ENCODE data around the gene EDC4.
A peak's percentile ranks its signal among the peaks of the same experiment; 100 is the strongest.

EDC4 gene

GRCh38 chr16:67893743-67894399 lies 21.0 kb downstream of the EDC4 start:
- Mint-ChIP-seq H3K4me1 (peaks cover 28% of the 10 kb centered on the region), H3K27ac (peak overlapping the region; percentile 62 to 98 (median 86)), H3K4me3 (peak overlapping the region; percentile 97 to 98 (median 98)), H3K9me3 (no peaks in the 10 kb centered on the region), H3K27me3 (ENCODE audit: low read depth) (no peaks in the 10 kb centered on the region), H3K36me3 (ENCODE audit: low read depth) (no peaks in the 10 kb centered on the region)
- TF ChIP-seq, protein P1, sequence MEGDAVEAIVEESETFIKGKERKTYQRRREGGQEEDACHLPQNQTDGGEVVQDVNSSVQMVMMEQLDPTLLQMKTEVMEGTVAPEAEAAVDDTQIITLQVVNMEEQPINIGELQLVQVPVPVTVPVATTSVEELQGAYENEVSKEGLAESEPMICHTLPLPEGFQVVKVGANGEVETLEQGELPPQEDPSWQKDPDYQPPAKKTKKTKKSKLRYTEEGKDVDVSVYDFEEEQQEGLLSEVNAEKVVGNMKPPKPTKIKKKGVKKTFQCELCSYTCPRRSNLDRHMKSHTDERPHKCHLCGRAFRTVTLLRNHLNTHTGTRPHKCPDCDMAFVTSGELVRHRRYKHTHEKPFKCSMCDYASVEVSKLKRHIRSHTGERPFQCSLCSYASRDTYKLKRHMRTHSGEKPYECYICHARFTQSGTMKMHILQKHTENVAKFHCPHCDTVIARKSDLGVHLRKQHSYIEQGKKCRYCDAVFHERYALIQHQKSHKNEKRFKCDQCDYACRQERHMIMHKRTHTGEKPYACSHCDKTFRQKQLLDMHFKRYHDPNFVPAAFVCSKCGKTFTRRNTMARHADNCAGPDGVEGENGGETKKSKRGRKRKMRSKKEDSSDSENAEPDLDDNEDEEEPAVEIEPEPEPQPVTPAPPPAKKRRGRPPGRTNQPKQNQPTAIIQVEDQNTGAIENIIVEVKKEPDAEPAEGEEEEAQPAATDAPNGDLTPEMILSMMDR (IDR thresholded peaks at IDR 0.05; ENCODE audit: unreplicated experiment in 3 of 3), result no peak

DNA sequence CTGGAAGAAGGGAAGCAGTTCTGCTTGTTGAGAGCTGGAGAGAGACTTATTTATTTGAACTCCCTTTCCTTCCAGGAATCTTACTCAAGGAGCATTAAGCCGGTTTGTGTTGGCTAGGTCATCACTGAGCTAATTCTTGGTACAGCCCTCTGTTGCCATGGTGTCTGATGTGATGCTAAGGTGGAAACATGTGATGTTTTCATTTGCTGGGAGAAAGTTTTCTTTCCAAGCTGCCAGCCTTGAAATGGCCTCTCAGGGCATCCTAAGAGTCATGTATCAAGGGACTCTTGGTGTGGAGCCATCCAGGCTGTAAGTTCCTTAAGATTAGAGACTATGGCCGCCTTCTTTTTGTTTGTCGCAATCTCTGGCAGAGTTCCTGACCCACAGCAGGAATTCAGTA lies 24.4 kb downstream of the EDC4 start:
- no peaks in the 10 kb centered on the region for H3K9me3 Mint-ChIP-seq
- H3K4me1 Mint-ChIP-seq, result peaks cover 40% of the 10 kb centered on the region
- TF ChIP-seq, protein P1 (IDR thresholded peaks at IDR 0.05; ENCODE audit: unreplicated experiment in 3 of 3), result no peak
- H3K36me3 Mint-ChIP-seq (ENCODE audit: low read depth), result no peaks in the 10 kb centered on the region
- peak overlapping the region in 1 of 3 experiments; percentile 19 for H3K4me3 Mint-ChIP-seq
- H3K27ac Mint-ChIP-seq, result peak overlapping the region in 2 of 3 experiments; percentile 2 to 5
- H3K27me3 Mint-ChIP-seq (ENCODE audit: low read depth), result no peaks in the 10 kb centered on the region

GRCh38 chr16:67901734-67902133 lies 28.9 kb downstream of the EDC4 start:
- Mint-ChIP-seq H3K4me3 (no peak overlapping the region), H3K27me3 (ENCODE audit: low read depth) (no peaks in the 10 kb centered on the region), H3K4me1 (peaks cover 22% of the 10 kb centered on the region), H3K9me3 (no peaks in the 10 kb centered on the region), H3K27ac (no peak overlapping the region), H3K36me3 (ENCODE audit: low read depth) (peaks cover 9% of the 10 kb centered on the region)
- TF ChIP-seq, protein P1 (IDR thresholded peaks at IDR 0.05; ENCODE audit: unreplicated experiment in 3 of 3), result no peak

DNA sequence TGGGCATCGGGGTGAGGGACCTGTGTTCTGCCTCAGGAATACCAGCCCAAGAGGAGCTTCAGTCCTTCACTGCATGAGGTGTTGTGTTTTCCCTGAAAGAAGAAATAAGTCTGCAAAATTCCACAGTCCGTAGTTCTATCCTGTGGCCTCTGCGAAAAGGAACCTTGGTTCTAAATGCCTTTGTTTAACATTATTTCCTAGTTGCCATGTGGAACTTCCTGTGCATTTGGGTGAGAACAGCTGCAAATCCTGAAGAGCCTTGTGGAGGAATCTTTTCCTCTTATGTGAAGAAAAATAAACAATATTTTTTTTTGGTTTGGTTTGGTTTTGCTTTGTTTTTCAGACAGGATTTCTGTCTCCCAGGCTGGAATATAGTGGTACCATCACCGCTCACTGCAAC lies 30.0 kb downstream of the EDC4 start:
- Mint-ChIP-seq H3K27ac (peak overlapping the region in 1 of 3 experiments; percentile 40), H3K36me3 (ENCODE audit: low read depth) (peaks cover 9% of the 10 kb centered on the region), H3K4me3 (no peak overlapping the region), H3K27me3 (ENCODE audit: low read depth) (no peaks in the 10 kb centered on the region), H3K9me3 (no peaks in the 10 kb centered on the region), H3K4me1 (peaks cover 17% of the 10 kb centered on the region)
- TF ChIP-seq, protein P1 (IDR thresholded peaks at IDR 0.05; ENCODE audit: unreplicated experiment in 3 of 3), result no peak

GRCh38 chr16:67907397-67908180 lies 34.7 kb downstream of the EDC4 start:
- no peaks in the 10 kb centered on the region for H3K9me3 Mint-ChIP-seq
- H3K4me3 Mint-ChIP-seq, result no peak overlapping the region
- peaks cover 32% of the 10 kb centered on the region for H3K36me3 Mint-ChIP-seq (ENCODE audit: low read depth)
- no peak overlapping the region for H3K27ac Mint-ChIP-seq
- no peaks in the 10 kb centered on the region for H3K27me3 Mint-ChIP-seq (ENCODE audit: low read depth)
- peaks cover 4% of the 10 kb centered on the region for H3K4me1 Mint-ChIP-seq
- TF ChIP-seq, protein P1 (IDR thresholded peaks at IDR 0.05; ENCODE audit: unreplicated experiment in 3 of 3), result no peak

All from nephron (organoid).